ENCODE measurements around the gene KIF17.
"Not testable (repeated sequence)": the region's sequence is repeated elsewhere in the genome, so short reads cannot be mapped to it uniquely, and the experiment has no call there.

Gene KIF17

DNA sequence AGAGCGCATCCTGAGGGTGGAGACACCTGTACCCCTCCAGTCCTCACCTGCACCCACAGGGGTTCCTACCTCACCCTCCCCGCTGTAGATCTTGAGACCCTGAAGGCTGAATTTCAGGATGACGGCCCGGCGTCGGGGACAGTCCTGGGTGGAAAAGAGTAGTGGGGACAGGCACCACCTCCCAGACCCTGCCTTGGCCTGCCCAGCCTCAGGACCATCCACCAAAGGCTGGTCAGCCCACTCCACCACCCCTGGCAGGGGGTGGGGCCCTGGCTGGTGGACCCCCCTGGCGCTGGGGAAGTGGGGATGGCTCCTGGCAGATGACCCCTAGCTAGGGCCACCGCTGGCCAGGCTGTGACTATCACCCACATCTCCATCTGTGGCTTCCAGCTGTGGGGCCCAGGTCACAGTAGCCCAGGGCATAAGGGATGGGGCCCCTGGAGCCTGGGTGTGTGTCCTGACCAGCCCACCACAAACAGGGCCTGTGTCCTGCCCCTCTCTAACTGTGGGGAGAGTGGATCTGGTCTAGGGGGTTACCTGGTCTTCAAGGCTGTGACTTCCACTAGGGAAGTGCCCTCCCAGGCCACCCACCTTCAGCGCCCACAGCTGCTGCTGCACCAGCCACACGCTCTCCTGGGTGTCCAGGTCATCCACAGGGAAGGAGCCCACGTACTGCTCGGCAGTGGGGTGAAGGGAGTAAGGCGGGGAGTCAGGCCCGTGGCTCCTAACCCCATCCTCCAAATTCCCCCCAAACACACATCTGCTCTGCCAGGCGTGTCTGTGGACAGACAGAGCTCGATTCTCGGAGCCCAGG lies 9.3 kb upstream of the KIF17 start:
- no peak for DNase-seq

DNA sequence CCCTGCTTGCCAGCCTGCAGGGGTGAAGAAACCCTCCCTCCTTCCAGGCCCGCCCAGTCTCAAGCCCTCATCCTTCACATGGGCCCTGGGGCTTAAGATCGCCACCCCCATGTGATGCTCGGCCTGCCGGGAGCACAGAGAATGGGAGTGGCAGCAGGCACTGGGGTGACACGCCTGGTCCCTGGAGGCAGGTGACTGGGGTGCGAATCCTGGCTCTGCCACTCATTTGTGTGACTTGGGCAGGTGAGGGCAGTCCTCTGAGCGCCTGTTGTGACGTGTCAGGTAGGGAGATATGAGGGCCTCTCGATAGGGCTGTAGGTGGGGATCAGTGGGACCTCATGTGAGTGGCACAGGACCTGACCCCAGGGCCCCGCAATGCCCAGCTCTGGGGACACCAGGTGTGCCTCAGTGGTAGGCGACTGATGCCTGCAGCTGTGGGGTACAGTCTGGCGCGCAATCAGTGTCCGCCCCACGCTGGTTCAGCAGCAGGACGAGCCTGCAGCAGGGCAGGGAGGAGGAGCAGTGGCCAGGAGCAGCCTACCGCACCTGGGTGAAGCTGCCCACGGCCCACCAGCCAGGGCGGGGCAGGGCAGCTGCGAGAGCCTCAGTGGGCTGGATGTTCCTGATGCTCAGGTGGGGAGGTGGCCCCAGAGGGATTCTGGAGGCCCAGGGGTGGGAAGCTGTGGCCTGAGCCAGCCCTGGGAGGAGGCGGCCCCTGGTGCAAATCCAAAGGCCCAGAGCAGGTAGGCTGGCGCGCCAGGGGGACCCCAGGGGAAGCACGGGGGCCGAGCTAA lies 8.5 kb upstream of the KIF17 start:
- DNase-seq = no peak

DNA sequence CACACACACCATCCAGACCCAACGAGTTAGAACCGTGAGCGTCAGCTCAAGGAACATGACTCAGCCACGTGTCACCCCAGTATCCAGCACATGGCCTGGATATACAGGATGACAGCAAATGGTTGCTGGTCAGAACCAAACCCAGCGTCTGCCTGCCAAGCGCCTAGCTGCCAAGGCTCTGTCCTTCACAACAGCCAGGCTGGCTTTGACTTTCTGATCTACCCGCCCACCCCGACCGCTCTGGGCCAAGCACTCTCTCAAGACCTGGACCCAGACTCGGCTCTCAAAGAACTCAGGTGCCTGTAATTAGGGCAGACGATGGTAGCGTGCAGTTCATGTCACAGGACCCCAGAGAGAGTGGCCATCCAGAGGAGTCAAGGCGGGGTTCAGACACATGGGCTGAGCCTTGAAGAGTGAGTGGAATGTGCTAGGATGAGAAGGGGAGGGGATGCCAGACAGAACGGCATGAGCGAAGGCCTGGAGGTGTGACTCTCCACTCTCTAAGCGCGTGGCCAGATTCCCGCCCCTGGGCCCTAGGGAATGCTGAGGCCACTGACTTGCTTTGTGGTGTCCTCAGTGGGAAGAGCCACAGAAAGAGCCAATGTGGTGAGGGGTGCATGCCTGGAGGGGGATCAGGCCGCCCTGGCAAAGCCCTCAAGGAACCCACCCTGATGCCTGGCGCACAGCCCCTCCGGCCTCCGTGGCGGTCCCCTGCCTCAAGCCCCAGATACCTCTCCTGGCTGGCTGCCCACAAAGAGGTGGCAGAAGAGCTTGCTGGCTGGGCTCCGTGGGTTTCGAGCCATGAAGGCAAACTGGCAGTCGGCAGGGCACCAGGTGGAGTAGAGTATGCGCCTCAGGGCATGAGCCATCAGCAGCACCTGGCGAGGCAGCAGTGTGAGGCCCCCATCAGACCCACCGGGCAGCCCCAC lies 7.6 kb upstream of the KIF17 start:
- DNase-seq = no peak

DNA sequence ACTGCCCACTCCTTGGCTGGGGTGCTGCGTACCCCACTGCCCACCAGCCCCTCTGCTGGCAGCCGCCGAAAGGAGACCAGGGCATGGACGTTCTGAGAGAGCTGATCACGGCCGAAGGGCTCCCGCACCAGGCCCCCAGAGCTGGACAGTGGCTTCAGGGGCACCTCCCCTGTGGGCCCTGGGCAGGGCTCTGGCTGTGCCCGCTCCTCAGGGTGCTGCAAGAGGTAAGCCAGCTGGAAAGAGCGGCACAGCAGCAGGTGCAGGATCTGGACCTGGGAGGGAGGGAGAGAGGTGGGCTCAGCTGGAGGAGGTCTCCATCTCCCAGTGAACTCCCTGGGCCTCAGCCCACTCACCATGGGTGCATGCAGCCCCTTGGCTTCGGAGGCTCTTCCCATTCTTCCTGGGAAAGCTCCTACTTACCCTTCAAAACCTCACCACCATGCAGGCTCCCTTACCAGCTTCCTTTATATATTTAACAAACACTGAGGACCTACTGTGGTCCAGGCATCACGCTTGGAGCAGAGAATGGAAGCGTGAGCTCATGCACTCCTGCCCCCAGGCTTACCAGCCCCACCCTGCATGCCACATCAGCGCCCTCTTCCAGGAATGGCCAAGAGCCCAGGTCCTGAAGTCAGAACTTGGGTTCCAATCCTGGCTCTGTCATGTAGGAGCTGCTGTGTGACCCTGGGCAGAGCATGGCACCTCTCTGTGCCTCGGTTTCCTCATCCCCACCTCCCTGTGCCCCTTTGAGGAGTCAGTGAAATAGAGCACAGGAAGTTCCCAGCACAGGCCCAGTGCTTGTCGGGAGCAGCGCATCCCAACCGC lies 6.8 kb upstream of the KIF17 start:
- DNase-seq = no peak

DNA sequence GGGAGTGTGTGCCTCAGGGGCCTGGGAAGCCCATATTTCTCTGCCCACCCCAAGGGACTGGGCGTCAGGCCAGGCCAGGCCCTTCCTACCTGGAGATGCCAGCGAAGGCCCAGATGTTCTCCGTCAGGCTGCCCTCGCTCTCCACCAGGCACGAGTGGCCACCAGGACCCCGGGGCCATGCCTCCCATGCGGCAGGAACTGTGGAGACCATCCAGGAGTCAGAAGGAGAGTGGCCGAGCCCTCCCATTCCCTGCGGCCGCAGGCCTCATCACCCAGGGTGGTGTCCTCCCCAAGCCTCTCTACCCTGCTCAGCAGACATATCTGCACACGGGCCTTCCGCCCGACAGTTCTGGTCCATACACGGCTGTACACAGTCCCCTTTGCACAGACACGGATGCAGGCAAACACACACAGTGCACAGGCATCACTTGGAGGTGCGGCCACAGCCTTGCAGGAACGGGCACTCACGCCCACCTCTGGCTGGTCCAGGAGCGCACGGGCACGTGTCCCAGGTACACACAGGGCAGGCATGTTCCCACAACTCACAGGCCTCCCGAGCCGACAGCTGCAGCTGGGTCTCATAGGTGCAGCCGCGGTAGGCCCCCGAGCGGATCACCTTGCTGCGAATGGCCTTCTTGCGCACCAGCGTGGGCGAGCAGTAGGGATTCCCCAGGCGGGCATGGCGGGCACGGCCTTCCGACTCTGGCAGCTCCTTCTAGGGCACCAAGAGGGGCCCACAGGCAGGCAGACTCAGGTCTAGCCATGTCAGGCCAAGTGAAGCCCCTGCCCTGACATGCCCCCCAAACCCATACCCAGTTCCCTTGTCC lies 5.9 kb upstream of the KIF17 start:
- no peak for DNase-seq

DNA sequence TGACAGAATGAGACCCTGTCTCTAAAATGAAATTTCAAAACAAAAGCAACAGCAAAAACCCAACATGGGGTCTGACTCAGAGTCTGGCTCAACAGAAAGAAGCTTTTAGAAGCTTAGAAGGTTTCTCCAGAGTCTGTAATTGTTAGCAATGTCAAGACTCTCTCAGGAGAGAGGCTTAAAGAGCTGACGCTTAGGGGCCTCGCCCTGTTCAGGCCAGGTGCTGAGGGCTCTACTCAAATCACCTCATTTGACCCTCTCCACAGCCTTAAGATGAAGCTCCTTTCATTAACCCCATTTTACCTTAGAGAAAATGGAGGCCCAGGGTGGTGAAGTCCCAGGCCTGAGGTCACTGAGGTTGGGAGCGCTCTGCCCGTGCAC lies 5.3 kb upstream of the KIF17 start:
- no peak for DNase-seq

DNA sequence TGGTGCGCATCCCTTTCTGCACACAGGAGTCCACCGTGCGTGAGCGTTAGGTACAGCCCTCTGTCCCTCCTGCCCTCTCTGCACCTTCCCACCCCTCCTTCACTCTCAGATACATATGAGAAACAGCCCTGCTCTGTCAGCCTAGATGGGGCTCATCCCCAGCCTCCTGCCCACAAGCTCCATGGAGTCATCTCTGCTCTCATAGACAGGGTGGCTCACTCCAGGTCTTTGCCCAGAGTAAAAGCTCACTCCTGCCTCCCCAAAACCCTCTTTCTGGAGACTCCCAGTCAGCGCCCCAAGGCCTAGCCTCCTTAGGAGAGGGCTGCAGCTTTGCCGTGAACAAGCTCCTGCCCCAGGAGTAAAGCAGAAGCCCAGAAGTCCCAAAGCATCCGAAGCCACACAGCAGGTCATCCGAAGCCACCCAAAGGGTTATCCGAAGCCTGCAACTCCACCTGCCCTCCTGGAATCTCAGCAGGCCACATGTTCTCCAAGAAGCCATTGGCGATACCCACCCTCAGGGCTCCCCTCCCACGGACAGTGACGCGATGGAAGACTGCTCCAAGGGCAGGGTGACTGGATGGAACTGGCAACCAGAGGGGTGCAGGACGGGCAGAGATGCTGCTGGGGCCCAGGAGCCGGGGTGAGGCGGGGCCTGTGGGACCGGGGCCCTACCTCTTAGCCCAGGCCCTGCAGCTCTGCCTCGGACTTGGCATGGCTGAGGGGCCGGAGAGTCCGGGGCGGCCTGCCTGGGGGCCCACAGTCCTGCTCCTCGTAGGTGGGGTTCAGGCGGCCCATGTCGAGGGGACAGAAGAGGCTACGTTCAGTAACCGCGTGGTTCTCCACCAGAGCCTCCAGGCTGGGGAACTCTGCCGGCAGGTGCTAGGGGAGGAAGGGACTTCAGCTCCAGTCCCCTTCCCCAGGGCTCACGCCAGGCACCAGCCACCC lies 3.6 kb upstream of the KIF17 start:
- no peak for DNase-seq

DNA sequence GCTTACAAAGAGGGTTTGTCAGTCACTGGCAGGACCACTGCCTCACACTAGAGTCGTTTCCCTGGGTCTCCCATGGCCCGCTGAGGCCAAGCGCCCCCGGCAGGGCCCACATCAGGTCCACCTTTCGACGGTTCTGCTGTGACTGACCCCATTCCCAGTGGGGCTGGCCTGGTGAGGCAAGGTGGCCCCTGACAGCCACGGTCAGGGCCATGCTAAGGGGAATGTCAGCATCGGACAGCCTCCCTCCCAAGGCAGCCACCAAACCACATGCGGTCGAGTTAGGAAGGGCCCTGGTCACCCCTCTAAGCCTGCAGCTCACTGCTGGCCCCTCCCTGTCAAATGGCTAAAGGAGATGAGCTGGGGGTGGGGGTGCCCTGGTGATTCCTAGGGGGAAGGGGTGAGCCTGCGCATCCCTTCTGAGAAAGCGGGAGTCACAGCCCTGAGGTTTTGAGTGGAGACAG lies 2.9 kb upstream of the KIF17 start:
- no peak for DNase-seq

DNA sequence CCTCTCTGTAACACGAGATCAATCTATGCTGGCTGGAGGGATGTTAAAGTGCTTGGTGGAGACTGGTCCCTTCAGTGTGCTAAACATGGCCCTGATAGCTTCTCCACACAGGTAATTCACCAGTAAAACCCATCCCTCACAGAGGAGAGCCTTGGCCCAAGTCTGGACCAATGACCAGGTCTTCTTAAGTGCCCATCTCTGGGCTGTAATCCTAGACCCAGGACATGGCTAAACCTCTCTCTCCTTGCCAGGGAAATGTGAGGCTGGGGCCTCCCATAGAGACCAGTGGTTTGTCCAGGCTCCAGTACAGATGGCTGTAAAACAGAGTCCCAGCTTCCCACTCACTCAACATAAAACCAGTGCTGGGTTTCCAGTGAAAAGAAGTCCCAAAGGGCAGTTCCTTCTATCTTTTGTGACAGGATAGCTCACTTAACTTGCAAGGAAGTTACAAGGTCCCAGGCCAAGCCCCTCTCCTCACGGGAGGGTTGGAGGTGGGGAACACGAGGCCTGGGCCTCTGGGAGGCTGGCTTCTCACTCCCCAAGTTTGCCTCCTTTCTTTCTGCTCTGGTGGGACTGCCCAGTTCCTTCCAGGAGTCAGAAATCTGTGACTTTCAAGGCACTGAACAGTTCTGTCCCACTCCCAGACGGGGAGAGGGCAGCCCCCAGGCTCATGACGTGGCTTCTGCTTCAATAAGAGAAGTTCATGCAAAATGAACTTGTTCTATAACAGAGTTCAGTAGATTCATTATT lies 2.2 kb upstream of the KIF17 start:
- no peak for DNase-seq

DNA sequence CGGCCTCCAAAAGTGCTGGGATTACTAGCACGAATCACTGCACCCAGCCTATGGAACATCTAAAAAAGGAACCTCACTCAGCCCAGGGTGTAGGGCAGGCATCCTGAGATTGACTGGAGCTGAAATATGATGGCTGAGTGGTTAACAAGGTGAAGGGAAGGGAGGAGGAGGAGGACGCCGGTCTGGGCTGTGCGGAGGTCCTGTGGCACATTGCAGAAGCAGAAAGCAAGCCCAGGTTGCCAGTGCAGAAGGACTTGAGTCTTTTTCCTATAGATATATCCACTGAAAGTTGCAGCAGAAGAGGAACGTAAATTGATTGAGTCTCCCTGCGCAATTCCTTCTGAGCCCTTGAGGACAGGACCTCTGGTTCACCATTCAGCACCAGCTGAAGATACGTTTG lies 1.5 kb upstream of the KIF17 start:
- DNase-seq = no peak

DNA sequence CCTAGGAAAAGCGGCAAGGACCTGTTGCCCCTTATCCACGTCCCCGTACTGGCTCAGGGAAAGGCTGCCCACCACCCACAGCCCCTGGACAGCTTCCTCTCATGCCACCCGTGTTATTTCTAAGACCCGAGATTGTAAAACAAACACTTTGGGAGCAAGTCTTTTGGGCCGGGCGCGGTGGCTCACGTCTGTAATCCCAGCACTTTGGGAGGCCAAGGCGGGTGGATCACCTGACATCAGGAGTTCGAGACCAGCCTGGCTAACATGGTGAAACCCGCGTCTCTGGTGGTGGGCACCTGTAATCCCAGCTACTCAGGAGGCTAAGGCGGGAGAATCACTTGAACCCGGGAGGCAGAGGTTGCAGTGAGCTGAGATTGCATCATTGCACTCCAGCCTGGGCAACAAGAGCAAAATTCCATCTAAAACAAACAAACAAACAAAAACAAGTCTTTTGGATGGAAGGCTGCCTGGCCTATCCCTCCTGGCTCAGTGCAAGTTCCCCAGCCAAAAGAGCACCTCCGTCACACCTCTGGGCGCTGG lies 606 bp upstream of the KIF17 start:
- DNase-seq = not testable (repeated sequence)

DNA sequence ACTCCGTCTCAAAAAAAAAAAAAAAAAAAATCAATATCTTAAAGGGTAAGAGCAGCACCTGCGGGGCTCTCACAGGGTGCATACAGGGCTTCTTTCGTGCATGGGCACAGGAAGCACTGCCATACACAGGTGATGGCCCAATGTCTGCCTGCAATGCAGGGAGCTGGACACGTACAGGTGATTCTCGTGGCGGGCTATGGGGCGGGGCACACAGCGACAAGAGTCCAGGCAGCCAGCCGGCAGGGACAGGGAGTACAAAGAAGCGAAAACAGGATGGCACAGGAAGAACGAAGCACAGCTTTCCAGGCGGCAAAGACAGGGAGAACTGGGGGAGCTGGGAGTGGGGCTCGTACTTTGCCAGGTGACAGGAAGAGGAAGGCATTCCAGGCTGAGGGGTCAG lies 1.6 kb downstream of the KIF17 start:
- no peak for DNase-seq

DNA sequence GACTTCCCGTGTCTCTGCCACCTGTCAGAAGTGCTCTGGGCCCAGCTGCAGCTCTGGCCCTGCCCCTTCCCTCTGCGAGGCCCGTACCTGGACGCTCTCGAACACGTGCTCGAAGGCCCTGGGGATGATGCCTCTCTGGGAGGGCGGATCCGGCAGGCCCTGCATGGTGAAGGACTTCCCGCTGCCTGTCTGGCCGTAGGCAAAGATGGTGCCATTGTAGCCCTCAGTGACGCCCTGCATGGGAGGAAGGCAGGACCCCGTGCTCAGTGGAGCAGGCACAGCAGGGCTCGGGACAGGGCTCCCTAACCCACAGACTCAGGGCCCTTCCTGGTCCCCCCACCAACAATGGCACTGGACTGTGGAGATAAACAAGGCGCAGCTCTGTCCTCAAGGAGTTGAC lies 2.4 kb downstream of the KIF17 start:
- DNase-seq = no peak

DNA sequence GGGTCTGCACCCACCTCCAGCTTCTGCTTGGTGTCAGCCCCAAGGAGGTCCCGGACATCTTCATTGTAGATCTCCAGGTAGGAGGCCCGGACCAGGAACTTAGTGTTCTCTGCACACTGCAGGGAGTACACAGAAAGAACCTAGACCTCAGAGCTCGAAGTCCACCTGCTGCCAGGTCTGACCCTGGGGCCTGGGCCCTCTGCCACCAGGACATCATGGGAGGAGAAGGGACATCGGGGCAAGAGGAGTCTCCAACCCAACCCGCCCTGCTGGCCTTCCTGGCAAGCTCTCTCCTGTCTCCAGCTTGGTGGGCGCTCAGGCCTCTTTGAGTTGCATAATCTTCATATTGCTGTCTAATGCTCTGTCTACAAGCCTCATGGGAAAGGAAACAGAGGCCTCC lies 4.4 kb downstream of the KIF17 start:
- DNase-seq = no peak

DNA sequence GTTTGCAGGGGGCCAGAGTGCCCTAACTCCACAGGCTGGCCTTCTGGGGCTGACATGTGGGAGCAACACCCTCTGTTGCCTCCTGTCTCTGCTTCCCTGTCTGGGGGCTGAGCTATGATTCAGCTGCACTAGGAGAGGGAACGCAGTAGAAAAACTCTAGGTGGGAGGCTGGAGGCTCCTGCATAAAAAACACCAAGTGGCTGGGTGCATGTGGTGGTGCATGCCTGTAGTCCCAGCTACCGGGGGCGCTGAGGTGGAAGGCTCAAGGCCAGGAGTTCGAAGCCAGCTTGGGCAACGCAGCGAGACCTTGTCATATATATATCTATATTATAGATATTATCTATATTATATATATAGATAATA lies 5.6 kb downstream of the KIF17 start:
- no peak for DNase-seq

DNA sequence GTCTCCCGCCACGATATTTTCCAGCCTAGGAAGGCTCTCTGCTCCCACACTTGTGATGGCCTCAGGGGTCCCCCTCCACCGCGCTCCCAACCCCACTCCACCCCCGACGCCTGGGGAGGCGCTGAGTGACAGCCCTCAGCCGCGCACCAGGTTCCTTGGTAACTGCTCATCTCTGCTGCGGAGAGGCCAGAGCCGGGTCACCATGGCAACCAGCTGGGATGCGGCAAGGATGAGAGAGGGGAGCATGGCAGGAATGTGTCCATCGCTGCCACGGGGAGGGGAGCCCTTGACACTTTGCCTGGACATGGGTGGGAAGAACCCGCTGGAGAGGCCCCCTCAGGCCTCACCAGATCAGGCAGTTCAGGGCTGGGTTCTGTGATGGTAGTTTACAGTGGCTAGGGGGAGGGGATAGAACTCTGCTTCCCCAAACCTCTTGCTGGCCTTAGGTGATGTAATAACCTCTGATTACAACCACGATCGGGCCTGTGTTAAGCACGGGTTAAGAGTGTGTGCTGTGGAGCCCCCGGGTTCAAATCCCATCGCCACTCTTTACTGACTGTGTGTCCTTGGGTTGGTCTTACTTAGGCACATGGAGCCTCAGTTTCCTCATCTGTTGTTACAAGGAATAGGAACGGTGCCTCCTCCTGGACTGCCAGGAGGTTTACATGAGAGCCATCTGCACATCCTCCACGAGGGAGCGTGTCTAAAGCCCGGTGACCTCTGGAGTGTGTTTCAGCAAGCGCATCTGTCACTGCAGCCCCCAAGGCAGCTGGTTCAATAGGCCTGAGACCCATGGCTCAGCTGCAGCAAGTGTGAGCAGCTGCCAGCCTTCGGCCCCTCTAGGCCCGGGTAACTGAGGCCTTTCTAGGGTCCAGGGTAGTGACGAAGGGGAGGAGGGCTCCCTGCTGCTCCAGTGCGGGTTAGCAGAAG lies 6.3 kb downstream of the KIF17 start:
- DNase-seq = no peak

DNA sequence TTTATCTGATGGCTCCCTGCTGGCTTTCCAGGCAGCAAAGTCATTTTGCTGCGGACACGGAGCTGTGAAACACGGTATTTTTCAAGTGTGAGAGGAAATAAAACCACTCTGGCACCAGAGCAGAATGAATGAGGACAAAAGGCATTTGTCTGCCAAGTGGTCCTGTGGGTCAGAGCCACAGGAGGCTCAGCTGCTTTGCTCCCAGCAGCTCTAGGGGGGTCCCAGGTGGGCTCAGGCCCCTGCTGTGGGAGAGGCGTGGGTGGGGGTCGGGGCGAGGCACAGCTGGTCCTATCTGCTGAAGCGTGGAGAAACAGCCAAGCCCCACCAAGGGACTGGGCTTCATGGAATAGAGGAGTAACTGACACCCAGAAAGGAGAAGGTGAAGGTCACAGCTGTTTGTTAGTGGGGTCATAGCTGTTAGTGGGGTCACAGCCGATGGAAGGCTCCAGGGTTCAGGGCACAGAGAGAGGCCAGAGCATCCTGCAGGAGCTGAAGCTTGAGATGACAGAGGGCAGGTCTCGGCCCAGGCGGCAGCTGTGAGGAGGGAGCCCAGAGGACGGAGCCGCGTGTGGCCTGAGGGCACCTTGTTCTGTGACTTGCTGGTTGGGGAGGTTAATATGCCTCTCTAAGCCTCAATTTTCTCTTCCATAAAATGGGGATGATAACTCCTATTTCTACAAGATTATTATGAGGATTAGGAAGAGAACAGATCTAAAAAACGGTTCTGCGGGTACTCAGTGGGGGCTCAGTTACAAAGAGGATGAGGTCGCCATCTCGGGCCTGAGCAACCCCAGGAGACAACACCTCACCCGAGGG lies 7.1 kb downstream of the KIF17 start:
- no peak for DNase-seq

All from effector CD8-positive, alpha-beta T cell (primary cell).